ENCODE data around the gene LRR1.

Gene LRR1

GRCh38 chr14:49619730-49620129 lies 21.0 kb downstream of the LRR1 start:
- 0% methylated on average over 2 of the region's 11 CpGs for WGBS (ENCODE audit: insufficient coverage)
- CTCF ChIA-PET: interaction anchor here (1.1 to 4.5 kb wide), 10 partner anchors 10 to 195 kb away, joined by 3 to 28 read pairs (median 4); partner anchors contain the start of genes DNAAF2 and RPS29
- Histone ChIP-seq H3K27ac (ENCODE audit: insufficient read depth in 1 of 2, low read depth in 1 of 2, low read length in 2 of 2, poor library complexity in 1 of 2, severe bottlenecking in 2 of 2) (peak overlapping the region; percentile 96 to 99), H3K4me3 (ENCODE audit: control insufficient read depth in 1 of 7, extremely low read depth in 1 of 7, insufficient read depth in 4 of 7, low read depth in 2 of 7, low read length in 6 of 7) (peak overlapping the region; percentile 75 to 99 (median 95)), H3K27me3 (replicated peaks in 2 of 5; ENCODE audit: control insufficient read depth in 4 of 5, insufficient read depth in 5 of 5, low read length in 4 of 5) (no peaks in the 10 kb centered on the region), H3K36me3 (ENCODE audit: control insufficient read depth in 4 of 4, insufficient read depth in 4 of 4, low read length in 3 of 4) (peaks cover 5 to 42% (median 15%) of the 10 kb centered on the region in 4 experiments), H3K9me3 (ENCODE audit: control extremely low read depth in 1 of 5, control insufficient read depth in 4 of 5, insufficient read depth in 2 of 5, low read depth in 1 of 5, low read length in 4 of 5) (no peaks in the 10 kb centered on the region), H3K4me1 (ENCODE audit: control extremely low read depth in 1 of 4, control insufficient read depth in 4 of 4, insufficient read depth in 4 of 4, low read length in 3 of 4) (peaks cover 17 to 48% (median 35%) of the 10 kb centered on the region in 4 experiments)
- POLR2A ChIA-PET: interaction anchor here (0.9 to 3.1 kb wide), 7 partner anchors 13 to 148 kb away, joined by 3 to 46 read pairs (median 11); partner anchors contain the start of genes KLHDC2, LRR1 and RPS29
- DNase-seq: no peak

GRCh38 chr14:49620182-49621113 lies 21.7 kb downstream of the LRR1 start, which contains the start of the genes MGAT2 and RPL36AL:
Gene MGAT2 (plus strand): TSS chr14:49620799. CDS start chr14:49621269, 470 bp downstream.
Gene RPL36AL (minus strand): TSS chr14:49620626. CDS start chr14:49619104, 1,522 bp downstream.
- ChIA-PET POLR2A (interaction anchor here (0.9 to 3.1 kb wide), 9 partner anchors 11 to 147 kb away, joined by 3 to 46 read pairs (median 9); partner anchors contain the start of genes KLHDC2, LRR1 and RPS29), CTCF (interaction anchor here (1.1 to 4.5 kb wide), 13 partner anchors 10 to 194 kb away, joined by 3 to 28 read pairs (median 3); partner anchors contain the start of genes DNAAF2 and RPS29)
- peak within 1 kb of the TSS; percentile 96 to 99 for H3K27ac ChIP-seq (ENCODE audit: insufficient read depth in 1 of 2, low read depth in 1 of 2, low read length in 2 of 2, poor library complexity in 1 of 2, severe bottlenecking in 2 of 2)
- no peaks in the 10 kb centered on the region for H3K27me3 ChIP-seq (replicated peaks in 2 of 5; ENCODE audit: control insufficient read depth in 4 of 5, insufficient read depth in 5 of 5, low read length in 4 of 5)
- peak; percentile 97 for DNase-seq
- peaks cover 17 to 48% (median 35%) of the 10 kb centered on the region in 4 experiments for H3K4me1 ChIP-seq (ENCODE audit: control extremely low read depth in 1 of 4, control insufficient read depth in 4 of 4, insufficient read depth in 4 of 4, low read length in 3 of 4)
- peaks cover 5 to 42% (median 15%) of the 10 kb centered on the region in 4 experiments for H3K36me3 ChIP-seq (ENCODE audit: control insufficient read depth in 4 of 4, insufficient read depth in 4 of 4, low read length in 3 of 4)
- no peaks in the 10 kb centered on the region for H3K9me3 ChIP-seq (ENCODE audit: control extremely low read depth in 1 of 5, control insufficient read depth in 4 of 5, insufficient read depth in 2 of 5, low read depth in 1 of 5, low read length in 4 of 5)
- peak within 1 kb of the TSS; percentile 75 to 99 (median 95) for H3K4me3 ChIP-seq (ENCODE audit: control insufficient read depth in 1 of 7, extremely low read depth in 1 of 7, insufficient read depth in 4 of 7, low read depth in 2 of 7, low read length in 6 of 7)
- WGBS (ENCODE audit: insufficient coverage): under 1% methylated on average over 83 of the region's 85 CpGs

GRCh38 chr14:49621114-49621881 lies 22.6 kb downstream of the LRR1 start:
- Histone ChIP-seq H3K27me3 (replicated peaks in 2 of 5; ENCODE audit: control insufficient read depth in 4 of 5, insufficient read depth in 5 of 5, low read length in 4 of 5) (no peaks in the 10 kb centered on the region), H3K9me3 (ENCODE audit: control extremely low read depth in 1 of 5, control insufficient read depth in 4 of 5, insufficient read depth in 2 of 5, low read depth in 1 of 5, low read length in 4 of 5) (no peaks in the 10 kb centered on the region), H3K4me3 (ENCODE audit: control insufficient read depth in 1 of 7, extremely low read depth in 1 of 7, insufficient read depth in 4 of 7, low read depth in 2 of 7, low read length in 6 of 7) (peak overlapping the region; percentile 75 to 99 (median 95)), H3K27ac (ENCODE audit: insufficient read depth in 1 of 2, low read depth in 1 of 2, low read length in 2 of 2, poor library complexity in 1 of 2, severe bottlenecking in 2 of 2) (peak overlapping the region; percentile 96 to 99), H3K36me3 (ENCODE audit: control insufficient read depth in 4 of 4, insufficient read depth in 4 of 4, low read length in 3 of 4) (peaks cover 2 to 42% (median 15%) of the 10 kb centered on the region in 4 experiments), H3K4me1 (ENCODE audit: control extremely low read depth in 1 of 4, control insufficient read depth in 4 of 4, insufficient read depth in 4 of 4, low read length in 3 of 4) (peaks cover 17 to 48% (median 35%) of the 10 kb centered on the region in 4 experiments)
- 6% methylated on average over 65 of the region's 65 CpGs for WGBS (ENCODE audit: insufficient coverage)
- ChIA-PET CTCF (interaction anchor here (0.9 to 4.5 kb wide), 10 partner anchors 9 to 159 kb away, joined by 3 to 28 read pairs (median 6); partner anchors contain the start of genes DNAAF2 and RPS29), POLR2A (interaction anchor here (0.9 to 3.1 kb wide), 8 partner anchors 11 to 146 kb away, joined by 3 to 46 read pairs (median 10); partner anchors contain the start of genes KLHDC2, LRR1 and RPS29)
- peak; percentile 83 to 89 (median 86) for DNase-seq

GRCh38 chr14:49622022-49622607 lies 23.4 kb downstream of the LRR1 start:
- no peak for DNase-seq
- no peaks in the 10 kb centered on the region for H3K27me3 ChIP-seq (replicated peaks in 2 of 5; ENCODE audit: control insufficient read depth in 4 of 5, insufficient read depth in 5 of 5, low read length in 4 of 5)
- peak overlapping the region in 6 of 7 experiments; percentile 90 to 99 (median 97) for H3K4me3 ChIP-seq (ENCODE audit: control insufficient read depth in 1 of 7, extremely low read depth in 1 of 7, insufficient read depth in 4 of 7, low read depth in 2 of 7, low read length in 6 of 7)
- H3K36me3 ChIP-seq (ENCODE audit: control insufficient read depth in 4 of 4, insufficient read depth in 4 of 4, low read length in 3 of 4): peaks cover 2 to 41% (median 14%) of the 10 kb centered on the region in 4 experiments
- H3K27ac ChIP-seq (ENCODE audit: insufficient read depth in 1 of 2, low read depth in 1 of 2, low read length in 2 of 2, poor library complexity in 1 of 2, severe bottlenecking in 2 of 2): peak overlapping the region in 1 of 2 experiments; percentile 99
- ChIA-PET CTCF (interaction anchor here (0.9 to 4.5 kb wide), 5 partner anchors 8 to 36 kb away, joined by 3 to 28 read pairs (median 20); partner anchors contain the start of genes DNAAF2 and RPS29), POLR2A (interaction anchor here (2.5 to 3.1 kb wide), 4 partner anchors 11 to 36 kb away, joined by 7 to 46 read pairs (median 20); partner anchors contain the start of genes LRR1 and RPS29)
- H3K4me1 ChIP-seq (ENCODE audit: control extremely low read depth in 1 of 4, control insufficient read depth in 4 of 4, insufficient read depth in 4 of 4, low read length in 3 of 4): peaks cover 17 to 48% (median 35%) of the 10 kb centered on the region in 4 experiments
- H3K9me3 ChIP-seq (ENCODE audit: control extremely low read depth in 1 of 5, control insufficient read depth in 4 of 5, insufficient read depth in 2 of 5, low read depth in 1 of 5, low read length in 4 of 5): no peaks in the 10 kb centered on the region
- WGBS (ENCODE audit: insufficient coverage): 90% methylated on average over 3 of the region's 3 CpGs

- Histone ChIP-seq H3K4me1 (ENCODE audit: control extremely low read depth in 1 of 4, control insufficient read depth in 4 of 4, insufficient read depth in 4 of 4, low read length in 3 of 4) (peaks cover 17 to 43% (median 33%) of the 10 kb centered on the region in 4 experiments), H3K27me3 (replicated peaks in 2 of 5; ENCODE audit: control insufficient read depth in 4 of 5, insufficient read depth in 5 of 5, low read length in 4 of 5) (no peaks in the 10 kb centered on the region), H3K27ac (ENCODE audit: insufficient read depth in 1 of 2, low read depth in 1 of 2, low read length in 2 of 2, poor library complexity in 1 of 2, severe bottlenecking in 2 of 2) (peak overlapping the region in 1 of 2 experiments; percentile 99), H3K9me3 (ENCODE audit: control extremely low read depth in 1 of 5, control insufficient read depth in 4 of 5, insufficient read depth in 2 of 5, low read depth in 1 of 5, low read length in 4 of 5) (no peaks in the 10 kb centered on the region), H3K4me3 (ENCODE audit: control insufficient read depth in 1 of 7, extremely low read depth in 1 of 7, insufficient read depth in 4 of 7, low read depth in 2 of 7, low read length in 6 of 7) (peak overlapping the region in 3 of 7 experiments; percentile 28 to 93 (median 90)), H3K36me3 (ENCODE audit: control insufficient read depth in 4 of 4, insufficient read depth in 4 of 4, low read length in 3 of 4) (peaks cover 0 to 28% (median 8%) of the 10 kb centered on the region in 4 experiments)
- no peak for DNase-seq
- CTCF ChIA-PET: interaction anchor here (2.0 to 4.5 kb wide), 2 partner anchors 11 to 37 kb away, joined by 10 to 28 read pairs; partner anchors contain the start of genes DNAAF2 and RPS29
- POLR2A ChIA-PET: no interaction called here
- 100% methylated on average over 1 of the region's 3 CpGs for WGBS (ENCODE audit: insufficient coverage)
These were observed 24.6 kb downstream of the LRR1 start for GRCh38 chr14:49623387-49623786.
